Measurements from ENCODE around the gene BEND5.

The BEND5 gene

GRCh38 chr1:48761986-48762385 lies 14.7 kb downstream of the BEND5 start:
- no peak for DNase-seq

DNA sequence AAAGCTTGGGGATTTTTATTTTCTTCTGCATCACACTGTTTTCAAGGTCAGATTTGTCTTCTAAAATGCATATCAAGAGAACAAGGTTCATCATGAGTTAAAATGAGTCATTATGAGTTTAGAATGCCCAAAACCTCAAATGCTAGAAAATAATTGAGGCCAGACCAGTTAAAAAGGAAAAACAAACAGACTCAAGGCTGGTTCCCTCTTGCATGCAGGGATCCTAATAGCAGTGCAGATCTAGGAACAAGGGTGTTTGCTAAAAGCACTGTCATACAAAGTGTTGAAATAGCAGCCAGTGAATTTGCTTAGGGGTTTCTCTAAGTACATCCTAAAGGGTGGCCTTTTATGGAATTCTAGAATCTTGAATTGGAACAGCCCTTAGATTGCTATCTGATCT lies 15.3 kb downstream of the BEND5 start:
- DNase-seq, result no peak

DNA sequence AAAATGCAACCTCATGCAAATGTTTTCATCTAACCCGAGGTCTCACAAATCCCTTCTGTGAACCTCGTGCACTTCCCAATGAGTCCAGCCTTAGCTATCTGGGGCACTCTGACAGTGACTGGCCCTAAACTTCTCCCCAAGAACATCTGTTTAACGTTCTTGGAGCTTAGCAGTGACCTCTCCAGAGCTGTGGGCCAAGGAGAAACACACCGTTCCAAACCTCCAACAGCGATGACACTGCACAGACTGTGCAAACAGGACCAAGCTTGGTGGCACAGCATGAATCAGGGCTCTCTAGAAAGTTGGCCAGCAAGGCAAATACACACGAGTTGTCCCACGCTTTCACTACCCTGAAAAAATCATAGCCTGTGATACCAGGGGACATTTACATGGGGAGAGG lies 15.8 kb downstream of the BEND5 start:
- DNase-seq, result no peak

DNA sequence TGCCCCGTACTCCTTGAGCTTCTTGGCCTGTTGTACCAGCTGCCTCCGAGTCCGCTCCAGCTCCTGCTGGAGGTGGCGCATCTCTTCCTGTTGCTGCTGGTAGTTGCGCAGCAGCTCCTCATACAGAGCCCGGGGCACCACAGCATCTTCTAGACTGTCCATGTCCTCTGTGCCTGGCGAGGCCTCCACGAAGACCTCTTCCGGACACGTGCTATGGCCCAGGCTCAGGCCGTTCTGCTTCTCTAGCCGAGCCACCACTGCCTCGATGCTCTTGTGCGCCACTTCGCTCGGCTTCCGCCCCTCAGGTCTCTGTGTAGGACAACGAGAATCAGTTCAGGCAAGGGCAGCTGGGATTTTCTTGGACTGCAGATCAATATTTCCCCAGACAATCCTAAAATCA lies 17.7 kb downstream of the BEND5 start:
- DNase-seq, result no peak

DNA sequence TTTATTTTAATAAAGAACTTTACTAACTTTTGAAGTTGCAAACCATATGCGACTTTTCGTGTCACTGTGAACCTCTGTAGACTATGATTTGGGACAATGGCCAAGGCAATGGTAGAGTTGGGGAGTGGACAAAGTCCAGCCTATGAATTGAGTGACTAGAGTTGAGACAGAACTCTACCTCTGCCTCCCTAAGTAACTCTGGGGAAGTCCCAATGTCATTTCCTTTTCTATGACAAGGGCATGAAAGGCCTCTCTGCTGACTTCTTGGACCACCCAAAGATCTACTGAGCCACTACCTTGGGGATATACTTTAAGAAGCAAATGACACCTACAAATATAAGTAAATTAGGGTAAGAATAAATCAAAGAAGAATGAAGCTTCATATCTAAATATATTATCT lies 19.3 kb downstream of the BEND5 start:
- DNase-seq, result no peak

DNA sequence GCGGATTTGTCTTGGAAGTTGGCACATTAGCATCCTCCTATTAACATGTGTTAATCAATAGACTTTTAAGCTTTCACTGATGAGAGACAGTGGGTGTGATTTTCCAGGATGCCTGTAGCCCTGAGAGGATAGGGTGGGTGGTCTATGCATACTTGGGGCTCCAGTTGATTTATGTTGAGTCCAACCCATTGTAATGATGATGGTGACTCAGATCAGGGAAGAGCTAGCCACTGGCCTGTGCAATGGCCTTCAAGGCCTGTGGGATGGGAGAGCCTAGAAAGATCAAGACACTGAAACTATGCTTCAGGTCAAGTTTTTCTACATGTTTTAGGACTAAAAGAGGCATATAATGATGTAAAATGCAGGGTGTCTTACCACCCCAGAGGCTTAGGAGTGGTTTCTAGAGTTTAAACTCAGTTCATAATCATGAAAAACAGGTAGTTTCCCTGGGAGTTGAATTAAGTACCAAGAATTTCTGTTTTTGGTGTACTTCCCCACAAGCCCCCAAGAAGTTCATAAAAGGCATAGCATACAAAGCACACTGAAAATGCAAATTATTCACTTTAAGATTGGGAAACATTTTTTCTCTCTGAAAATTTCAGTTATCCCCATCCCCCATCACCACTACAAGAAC lies 19.9 kb downstream of the BEND5 start:
- DNase-seq, result no peak

DNA sequence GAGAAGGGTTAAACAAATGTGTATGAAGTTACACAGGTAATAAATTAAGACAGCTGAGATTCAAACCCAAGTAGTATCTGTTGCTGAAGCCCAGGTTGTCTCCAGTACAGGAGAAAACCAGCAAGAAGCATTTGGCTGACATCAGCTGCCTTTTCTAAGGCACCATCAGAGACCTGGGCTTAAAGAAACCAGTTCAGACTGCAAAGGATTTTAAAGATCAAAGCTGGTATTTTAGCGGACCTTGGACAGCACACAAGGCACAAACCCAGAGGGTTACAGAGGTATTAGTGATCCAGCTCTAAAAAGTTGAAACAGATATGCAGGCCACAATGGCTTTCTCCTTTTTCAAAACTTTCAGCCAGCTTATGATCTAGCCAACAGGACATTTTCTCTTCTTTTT lies 23.4 kb downstream of the BEND5 start:
- no peak for DNase-seq

DNA sequence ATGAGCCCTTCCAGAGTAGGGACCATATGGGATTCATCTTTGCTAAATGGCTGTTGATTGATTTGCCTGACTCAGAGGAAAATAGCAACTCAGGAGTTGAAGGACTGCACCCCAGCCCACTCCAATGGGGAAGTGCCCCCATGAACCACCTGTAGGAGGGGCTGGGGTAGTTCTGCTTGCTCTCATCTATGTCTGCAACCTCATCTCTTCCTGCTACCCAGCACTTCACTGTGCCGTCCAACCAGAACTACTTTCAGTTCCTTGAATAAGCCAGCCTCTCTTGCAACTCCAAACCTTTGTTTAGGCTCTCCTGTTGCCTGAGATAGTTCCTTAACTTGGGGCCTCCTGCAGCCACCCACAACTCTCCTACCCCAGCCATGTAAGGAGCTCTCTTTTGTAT lies 26.6 kb downstream of the BEND5 start:
- no peak for DNase-seq

DNA sequence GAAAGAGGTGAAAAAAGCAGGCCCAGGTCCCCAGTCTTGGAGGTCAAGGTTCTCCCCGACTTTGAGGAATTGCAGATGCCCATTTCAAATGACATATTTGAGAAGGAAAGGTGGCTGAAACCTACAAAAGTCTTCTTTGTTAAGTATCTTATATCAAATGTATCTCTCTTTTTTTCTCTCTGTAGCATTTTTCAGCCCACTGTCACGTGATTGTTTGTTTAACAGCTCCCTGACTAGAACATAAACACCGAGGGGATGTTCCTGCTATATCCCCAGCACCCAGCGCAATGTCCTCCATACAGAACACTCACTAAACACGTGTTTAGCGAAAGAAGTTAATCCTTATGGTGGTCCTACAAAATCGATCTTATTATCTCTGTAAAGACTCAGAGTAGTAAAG lies 27.6 kb downstream of the BEND5 start:
- no peak for DNase-seq

DNA sequence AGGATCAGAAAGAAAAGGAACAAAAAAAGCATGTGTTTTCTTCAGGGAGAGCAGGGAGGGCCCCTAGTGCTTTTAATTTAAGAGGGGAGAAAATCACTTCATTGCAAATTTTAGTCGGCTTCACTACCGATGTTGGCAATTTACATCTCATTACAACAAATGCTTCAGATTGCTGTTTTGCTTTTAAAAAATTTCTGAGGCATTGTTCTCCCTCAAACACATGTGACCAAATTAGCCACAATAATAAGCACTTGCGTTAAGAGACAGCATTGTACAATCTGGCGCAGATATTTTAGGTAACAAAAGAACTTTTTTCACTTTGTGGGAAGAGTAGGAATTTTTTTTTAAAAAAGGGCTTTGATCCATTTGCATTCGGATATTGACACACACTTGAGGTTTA lies 29.8 kb downstream of the BEND5 start:
- no peak for DNase-seq

DNA sequence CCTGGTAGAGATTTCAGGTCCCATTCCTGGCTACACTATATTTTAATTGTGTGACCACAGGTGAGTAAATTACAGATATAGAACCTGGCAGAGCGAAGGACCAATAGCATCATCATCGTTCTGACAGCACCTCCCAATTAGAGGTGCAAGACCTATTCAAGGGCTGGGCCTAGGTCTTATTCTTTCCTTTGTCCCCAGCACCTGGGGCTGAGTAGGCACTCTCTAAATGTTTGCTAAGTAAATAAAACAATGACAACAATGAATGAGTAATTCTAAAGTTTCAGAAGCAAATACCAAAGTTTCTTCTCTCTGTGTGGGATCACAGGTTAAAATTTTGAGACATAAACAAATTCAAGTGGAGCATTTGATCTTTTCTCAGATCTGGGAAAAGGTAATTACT lies 32.7 kb downstream of the BEND5 start:
- DNase-seq, result no peak

DNA sequence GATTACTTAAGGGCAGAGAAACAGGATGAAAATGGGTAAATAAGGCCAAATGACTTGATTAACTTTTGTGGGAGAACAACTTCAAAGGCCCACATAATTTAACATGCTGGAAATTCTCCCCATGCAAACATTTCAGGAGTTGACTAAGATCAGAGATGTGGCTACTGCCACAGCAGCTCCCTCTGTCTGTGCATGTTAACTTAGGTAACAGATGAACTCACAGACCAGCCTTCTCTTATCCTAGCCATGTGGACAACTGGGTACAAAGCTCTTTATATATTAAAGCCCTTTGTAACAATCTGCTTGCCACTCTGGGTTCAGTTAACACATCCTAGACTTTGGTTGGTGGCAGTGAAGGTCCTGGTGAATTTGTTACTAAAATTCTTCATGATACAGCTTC lies 33.2 kb downstream of the BEND5 start:
- DNase-seq, result no peak

- no peak for DNase-seq
Observed at GRCh38 chr1:48741380-48741779, 35.3 kb downstream of the BEND5 start.

- DNase-seq, result no peak
Observed at GRCh38 chr1:48740621-48741020, 36.1 kb downstream of the BEND5 start.

GRCh38 chr1:48739091-48739490 lies 37.6 kb downstream of the BEND5 start:
- DNase-seq, result no peak

GRCh38 chr1:48738356-48738755 lies 38.3 kb downstream of the BEND5 start:
- DNase-seq, result no peak

- DNase-seq, result no peak
Observed at GRCh38 chr1:48735796-48736195, 40.9 kb downstream of the BEND5 start.

- DNase-seq, result no peak
Observed at GRCh38 chr1:48730164-48730910, 46.4 kb downstream of the BEND5 start.

DNA sequence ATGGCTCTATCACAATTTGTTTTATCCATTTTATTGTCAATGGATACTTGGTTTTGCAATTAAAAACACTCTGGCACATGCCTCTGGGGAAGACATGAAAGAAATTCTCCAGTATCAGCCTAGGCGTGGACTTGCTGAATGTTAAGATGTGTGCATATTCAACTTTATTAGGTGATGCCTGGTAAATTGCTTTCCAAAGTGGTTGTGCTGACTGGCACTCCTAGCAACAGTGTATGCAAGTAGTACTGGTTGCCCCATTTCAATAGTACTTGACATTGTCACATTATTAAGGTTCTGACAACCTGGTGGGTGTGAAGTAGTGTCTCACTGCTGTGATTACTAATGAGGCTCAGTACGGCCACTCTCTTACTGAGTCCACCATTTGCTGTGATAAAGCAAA lies 48.1 kb downstream of the BEND5 start:
- no peak for DNase-seq

- DNase-seq, result no peak
Observed at GRCh38 chr1:48726557-48727215, 50.0 kb downstream of the BEND5 start.

DNA sequence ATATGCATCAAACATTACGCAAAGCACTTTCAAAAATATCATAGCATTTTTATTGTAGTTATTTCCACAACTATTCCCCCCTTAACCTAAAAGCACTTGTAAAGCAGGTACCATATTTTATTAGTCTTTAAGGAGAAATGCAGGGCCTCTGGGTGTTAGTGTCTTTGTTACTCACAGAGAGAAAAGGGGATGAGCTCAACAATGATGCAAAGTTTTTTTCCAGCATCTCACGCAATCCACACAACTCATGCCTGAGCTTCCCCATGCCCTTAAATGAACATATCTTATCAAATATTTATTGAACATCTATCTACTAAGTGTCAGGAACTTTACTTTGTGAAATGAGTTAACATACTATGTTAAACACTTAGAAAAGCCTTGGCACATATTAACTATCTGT lies 50.6 kb downstream of the BEND5 start:
- no peak for DNase-seq

DNA sequence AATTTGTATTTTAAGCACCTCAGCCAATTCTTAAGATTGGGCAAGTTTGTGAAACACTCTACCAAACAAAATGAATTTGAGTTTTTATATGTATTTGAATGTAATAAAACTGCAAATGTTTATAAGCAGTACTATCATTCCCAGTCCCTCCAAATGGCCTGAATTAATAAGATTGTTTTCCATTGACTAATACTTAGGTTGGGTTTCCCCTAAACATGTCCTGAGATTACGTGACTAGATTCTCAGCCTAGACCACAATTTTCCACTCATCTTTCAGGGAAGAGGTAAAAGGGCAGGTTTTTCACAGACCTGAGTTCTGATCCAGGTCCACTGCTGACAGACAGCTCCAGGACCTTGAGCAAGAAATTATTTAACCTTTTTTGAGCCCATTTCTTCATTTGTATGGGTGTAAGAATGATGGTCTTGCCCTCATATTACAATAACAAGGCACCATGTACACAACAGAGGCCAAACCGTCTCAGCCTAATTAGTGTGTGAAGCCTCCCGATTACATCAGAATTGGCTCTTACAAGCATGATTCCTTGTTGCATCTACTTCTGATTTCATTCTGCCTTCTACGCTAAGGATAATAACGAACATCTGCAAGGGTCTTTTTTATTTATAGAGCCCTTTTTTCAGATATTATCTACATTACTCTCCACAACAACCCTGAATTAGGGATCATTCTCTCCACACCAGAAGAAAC lies 51.2 kb downstream of the BEND5 start:
- no peak for DNase-seq

GRCh38 chr1:48720929-48721328 lies 55.8 kb downstream of the BEND5 start:
- DNase-seq, result no peak

- DNase-seq, result no peak
Observed at GRCh38 chr1:48718705-48719104, 58.0 kb downstream of the BEND5 start.

Measured in retina (tissue), 1 donor.